Stimulated activated naive B cell treated with anti-CD40 and anti-IgM and Interleukin-4, amounts not matched to agents 10 μg/mL and 1 μg/mL and 100 μg/mL, for 72 hours (primary cell): ENCODE results near the gene TMEM150C.
"Not testable (repeated sequence)": the region's sequence is repeated elsewhere in the genome, so short reads cannot be mapped to it uniquely, and the experiment has no call there.

Experiments
- ATAC-seq, 2 donors: fragments of 150-1000 bp; cut with Tn5 transposase; replicated peaks; 2 replicates each; pipeline ENCODE4 v1.10.0; 2021; ENCODE audit warnings: moderate library complexity in 1 of 2
- DNase-seq: peaks from one replicate; pipeline ENCODE4 v3.0.0; 2021
- H3K27ac Mint-ChIP-seq: one replicate; pipeline ENCODE4 v1.8.0; 2022; ENCODE audit warnings: mild to moderate bottlenecking, mixed read lengths
- H3K27me3 Mint-ChIP-seq, 2 donors: one replicate each; pipeline ENCODE4 v1.8.0; 2022; ENCODE audit warnings: mixed read lengths in 2 of 2
- H3K36me3 Mint-ChIP-seq, 2 donors: one replicate each; pipeline ENCODE4 v1.8.0; 2022; ENCODE audit warnings: mixed read lengths in 2 of 2, mild to moderate bottlenecking in 1 of 2
- H3K4me1 Mint-ChIP-seq, 2 donors: one replicate each; pipeline ENCODE4 v1.8.0; 2022; ENCODE audit warnings: mixed read lengths in 2 of 2, mild to moderate bottlenecking in 1 of 2
- H3K4me3 Mint-ChIP-seq, 2 donors: one replicate each; pipeline ENCODE4 v1.8.0; 2022; ENCODE audit warnings: mild to moderate bottlenecking in 2 of 2, mixed read lengths in 2 of 2, moderate library complexity in 1 of 2
- H3K9me3 Mint-ChIP-seq, 2 donors: one replicate each; pipeline ENCODE4 v1.8.0; 2022; ENCODE audit warnings: mixed read lengths in 2 of 2, mild to moderate bottlenecking in 1 of 2

TMEM150C gene

GRCh38 chr4:82553020-82553419, 8.8 kb downstream of the TMEM150C start:
- Mint-ChIP-seq H3K27me3 (peaks cover 8 to 26% of the 10 kb centered on the region in 2 donors), H3K4me1 (no peaks in the 10 kb centered on the region), H3K36me3 (no peaks in the 10 kb centered on the region), H3K4me3 (no peak overlapping the region), H3K27ac (no peak overlapping the region), H3K9me3 (peaks cover 5 to 11% of the 10 kb centered on the region in 2 donors)
- ATAC-seq (no peak), DNase-seq (no peak)

- no peaks in the 10 kb centered on the region for H3K36me3 Mint-ChIP-seq
- H3K27ac Mint-ChIP-seq, result no peak overlapping the region
- ATAC-seq (no peak), DNase-seq (no peak)
- peaks cover 0 to 18% of the 10 kb centered on the region in 2 donors for H3K27me3 Mint-ChIP-seq
- no peak overlapping the region for H3K4me3 Mint-ChIP-seq
- no peaks in the 10 kb centered on the region for H3K4me1 Mint-ChIP-seq
- H3K9me3 Mint-ChIP-seq, result peaks cover 7 to 11% of the 10 kb centered on the region in 2 donors
Observed at GRCh38 chr4:82551734-82552133, 10.1 kb downstream of the TMEM150C start.

GRCh38 chr4:82547850-82548249, 13.9 kb downstream of the TMEM150C start:
- H3K36me3 Mint-ChIP-seq, H3K27me3 Mint-ChIP-seq, DNase-seq, ATAC-seq, H3K27ac Mint-ChIP-seq, H3K4me1 Mint-ChIP-seq, H3K4me3 Mint-ChIP-seq: not testable (repeated sequence)
- peaks cover 7 to 11% of the 10 kb centered on the region in 2 donors for H3K9me3 Mint-ChIP-seq

- Mint-ChIP-seq H3K9me3 (peaks cover 0 to 2% of the 10 kb centered on the region in 2 donors), H3K4me3 (no peak overlapping the region), H3K4me1 (no peaks in the 10 kb centered on the region), H3K36me3 (no peaks in the 10 kb centered on the region), H3K27ac (no peak overlapping the region), H3K27me3 (peaks cover 0 to 3% of the 10 kb centered on the region in 2 donors)
- ATAC-seq (no peak), DNase-seq (no peak)
Observed at GRCh38 chr4:82543131-82543530, 18.7 kb downstream of the TMEM150C start.

GRCh38 chr4:82542642-82543041, 19.1 kb downstream of the TMEM150C start:
- Mint-ChIP-seq H3K4me3 (no peak overlapping the region), H3K9me3 (no peaks in the 10 kb centered on the region), H3K27ac (no peak overlapping the region), H3K36me3 (no peaks in the 10 kb centered on the region), H3K4me1 (no peaks in the 10 kb centered on the region), H3K27me3 (peaks cover 0 to 3% of the 10 kb centered on the region in 2 donors)
- no peak for DNase-seq
- no peak for ATAC-seq

GRCh38 chr4:82529322-82529721, 32.5 kb downstream of the TMEM150C start:
- no peak for DNase-seq
- H3K27ac Mint-ChIP-seq, result no peak overlapping the region
- no peaks in the 10 kb centered on the region for H3K4me1 Mint-ChIP-seq
- H3K36me3 Mint-ChIP-seq, result no peaks in the 10 kb centered on the region
- H3K4me3 Mint-ChIP-seq, result no peak overlapping the region
- no peak for ATAC-seq
- no peaks in the 10 kb centered on the region for H3K27me3 Mint-ChIP-seq
- H3K9me3 Mint-ChIP-seq, result no peaks in the 10 kb centered on the region

- H3K4me3 Mint-ChIP-seq, result no peak overlapping the region
- no peaks in the 10 kb centered on the region for H3K9me3 Mint-ChIP-seq
- no peaks in the 10 kb centered on the region for H3K27me3 Mint-ChIP-seq
- H3K36me3 Mint-ChIP-seq, result no peaks in the 10 kb centered on the region
- no peak for ATAC-seq
- no peaks in the 10 kb centered on the region for H3K4me1 Mint-ChIP-seq
- no peak for DNase-seq
- H3K27ac Mint-ChIP-seq, result no peak overlapping the region
Observed at GRCh38 chr4:82528868-82529267, 32.9 kb downstream of the TMEM150C start.

GRCh38 chr4:82528074-82528473, 33.7 kb downstream of the TMEM150C start:
- no peak overlapping the region for H3K4me3 Mint-ChIP-seq
- H3K4me1 Mint-ChIP-seq, result no peaks in the 10 kb centered on the region
- no peaks in the 10 kb centered on the region for H3K36me3 Mint-ChIP-seq
- no peak overlapping the region for H3K27ac Mint-ChIP-seq
- ATAC-seq, result no peak
- H3K27me3 Mint-ChIP-seq, result no peaks in the 10 kb centered on the region
- no peaks in the 10 kb centered on the region for H3K9me3 Mint-ChIP-seq
- DNase-seq, result no peak

- H3K4me1 Mint-ChIP-seq, result no peaks in the 10 kb centered on the region
- peaks cover 7 to 8% of the 10 kb centered on the region in 2 donors for H3K27me3 Mint-ChIP-seq
- H3K9me3 Mint-ChIP-seq, result no peaks in the 10 kb centered on the region
- H3K36me3 Mint-ChIP-seq, result no peaks in the 10 kb centered on the region
- DNase-seq, result no peak
- no peak for ATAC-seq
- H3K4me3 Mint-ChIP-seq, result no peak overlapping the region
- no peak overlapping the region for H3K27ac Mint-ChIP-seq
Observed at GRCh38 chr4:82525307-82525911, 36.4 kb downstream of the TMEM150C start.

GRCh38 chr4:82524570-82525152, 37.1 kb downstream of the TMEM150C start:
- Mint-ChIP-seq H3K36me3 (no peaks in the 10 kb centered on the region), H3K4me3 (no peak overlapping the region), H3K9me3 (no peaks in the 10 kb centered on the region), H3K27ac (no peak overlapping the region), H3K4me1 (no peaks in the 10 kb centered on the region), H3K27me3 (peaks cover 7 to 8% of the 10 kb centered on the region in 2 donors)
- ATAC-seq (no peak), DNase-seq (no peak)

- Mint-ChIP-seq H3K9me3 (no peaks in the 10 kb centered on the region), H3K27ac (no peak overlapping the region), H3K4me1 (no peaks in the 10 kb centered on the region), H3K4me3 (no peak overlapping the region), H3K36me3 (no peaks in the 10 kb centered on the region), H3K27me3 (peaks cover 7 to 8% of the 10 kb centered on the region in 2 donors)
- no peak for DNase-seq
- ATAC-seq, result no peak
Observed at GRCh38 chr4:82523179-82523578, 38.6 kb downstream of the TMEM150C start.

- no peaks in the 10 kb centered on the region for H3K36me3 Mint-ChIP-seq
- H3K27me3 Mint-ChIP-seq, result peaks cover 7 to 8% of the 10 kb centered on the region in 2 donors
- no peak overlapping the region for H3K4me3 Mint-ChIP-seq
- no peak for DNase-seq
- no peak overlapping the region for H3K27ac Mint-ChIP-seq
- no peak for ATAC-seq
- no peaks in the 10 kb centered on the region for H3K4me1 Mint-ChIP-seq
- no peaks in the 10 kb centered on the region for H3K9me3 Mint-ChIP-seq
Observed at GRCh38 chr4:82522472-82522871, 39.3 kb downstream of the TMEM150C start.

GRCh38 chr4:82521283-82521682, 40.5 kb downstream of the TMEM150C start:
- Mint-ChIP-seq H3K27me3 (peaks cover 7 to 8% of the 10 kb centered on the region in 2 donors), H3K4me3 (no peak overlapping the region)

GRCh38 chr4:82519776-82520175, 42.0 kb downstream of the TMEM150C start:
- Mint-ChIP-seq H3K27ac (no peak overlapping the region), H3K36me3 (no peaks in the 10 kb centered on the region), H3K27me3 (peaks cover 7 to 12% of the 10 kb centered on the region in 2 donors), H3K4me3 (no peak overlapping the region), H3K4me1 (no peaks in the 10 kb centered on the region), H3K9me3 (no peaks in the 10 kb centered on the region)
- no peak for ATAC-seq
- no peak for DNase-seq

More at GRCh38 chr4:82521283-82521682, 40.5 kb downstream of the TMEM150C start:
- no peak for ATAC-seq
- Mint-ChIP-seq H3K27ac (no peak overlapping the region), H3K36me3 (no peaks in the 10 kb centered on the region), H3K4me1 (no peaks in the 10 kb centered on the region), H3K9me3 (no peaks in the 10 kb centered on the region)
- no peak for DNase-seq

GRCh38 chr4:82519072-82519471, 42.7 kb downstream of the TMEM150C start:
- DNase-seq (no peak), ATAC-seq (no peak)
- Mint-ChIP-seq H3K27me3 (peaks cover 7 to 17% of the 10 kb centered on the region in 2 donors), H3K36me3 (no peaks in the 10 kb centered on the region), H3K9me3 (no peaks in the 10 kb centered on the region), H3K27ac (no peak overlapping the region), H3K4me3 (no peak overlapping the region), H3K4me1 (no peaks in the 10 kb centered on the region)
